ENCODE results near the gene CLEC2L.

- TF ChIP-seq CTCF (IDR thresholded peaks at IDR 0.05) (no peak), EP300 (IDR thresholded peaks at IDR 0.05; ENCODE audit: borderline replicate concordance in 1 of 2, low read depth in 1 of 2, low read length in 1 of 2) (no peak), FOXM1 (IDR thresholded peaks at IDR 0.05; ENCODE audit: low read depth) (no peak), JUND (IDR thresholded peaks at IDR 0.05) (no peak), YY1 (IDR thresholded peaks at IDR 0.05; ENCODE audit: low read depth) (no peak)
Measured at GRCh38 chr7:139522830-139523198, 671 bp upstream of the CLEC2L start.
